VCaP (cell line): Measurements from ENCODE around the gene TMEM205.

Experiments
- H3K27ac ChIP-seq: fragments of 450-650 bp; 2 replicates; pipeline ENCODE4 v1.5.1; 2017
- CTCF ChIP-seq: fragments of 450-650 bp; conservative IDR thresholded peaks from 2 replicates; pipeline ENCODE4 v1.5.1; 2017; ENCODE audit warnings: mild to moderate bottlenecking, moderate library complexity

The TMEM205 gene

DNA sequence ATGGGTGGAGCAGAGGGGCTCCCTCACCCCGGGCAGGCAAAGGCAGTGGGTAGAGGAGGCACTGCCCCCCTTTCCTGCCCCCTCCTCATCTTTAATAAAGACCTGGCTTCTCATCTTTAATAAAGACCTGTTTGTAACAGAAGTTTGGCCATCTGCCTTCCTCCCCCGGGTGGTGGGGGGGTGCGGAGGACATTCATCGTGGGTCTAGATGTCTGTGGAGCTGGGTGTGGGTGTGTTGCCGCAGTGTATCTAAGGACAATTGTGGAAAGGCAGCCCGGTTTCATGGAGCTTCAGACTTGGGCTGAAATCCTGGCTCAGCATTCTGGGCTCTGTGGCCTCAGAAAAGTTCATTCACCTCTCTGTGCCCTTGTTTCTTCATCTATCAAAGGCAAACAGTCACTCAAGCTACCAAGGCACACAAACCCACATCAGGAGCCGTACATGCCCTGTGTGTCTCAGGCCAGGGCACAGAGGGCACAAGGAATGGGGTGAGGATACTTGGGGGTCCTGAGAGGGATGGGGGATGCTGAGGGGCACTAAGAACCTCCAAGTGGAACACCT, 19.6 kb upstream of the TMEM205 start:
- TF ChIP-seq CTCF: no peak
- H3K27ac ChIP-seq: no peak overlapping the region

- no peak overlapping the region for H3K27ac ChIP-seq
- no peak for TF ChIP-seq CTCF
Observed at GRCh38 chr19:11364935-11365334, 18.9 kb upstream of the TMEM205 start.

DNA sequence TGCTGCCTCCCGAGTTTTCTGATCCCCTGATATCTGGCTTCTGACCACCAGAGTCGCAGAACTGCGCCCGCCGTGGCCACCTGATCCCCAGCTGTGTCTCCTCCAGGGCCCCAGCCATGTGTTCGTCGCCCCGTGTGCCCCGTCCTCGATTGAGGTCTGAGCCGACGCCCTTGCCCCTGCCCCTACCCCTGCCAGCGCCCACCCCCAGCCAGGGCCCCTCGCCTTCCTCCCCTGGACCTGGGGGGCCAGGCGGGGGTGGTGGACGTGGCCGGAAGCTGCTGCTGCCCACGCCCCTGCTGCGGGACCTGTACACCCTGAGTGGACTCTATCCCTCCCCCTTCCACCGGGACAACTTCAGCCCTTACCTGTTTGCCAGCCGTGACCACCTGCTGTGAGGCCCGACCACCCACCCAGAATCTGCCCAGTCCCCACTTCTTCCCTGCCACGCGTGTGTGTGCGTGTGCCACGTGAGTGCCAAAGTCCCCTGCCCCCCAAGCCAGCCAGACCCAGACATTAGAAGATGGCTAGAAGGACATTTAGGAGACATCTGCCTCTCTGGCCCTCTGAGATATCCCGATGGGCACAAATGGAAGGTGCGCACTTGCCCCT, 18.3 kb upstream of the TMEM205 start:
- H3K27ac ChIP-seq: no peak overlapping the region
- no peak for TF ChIP-seq CTCF

DNA sequence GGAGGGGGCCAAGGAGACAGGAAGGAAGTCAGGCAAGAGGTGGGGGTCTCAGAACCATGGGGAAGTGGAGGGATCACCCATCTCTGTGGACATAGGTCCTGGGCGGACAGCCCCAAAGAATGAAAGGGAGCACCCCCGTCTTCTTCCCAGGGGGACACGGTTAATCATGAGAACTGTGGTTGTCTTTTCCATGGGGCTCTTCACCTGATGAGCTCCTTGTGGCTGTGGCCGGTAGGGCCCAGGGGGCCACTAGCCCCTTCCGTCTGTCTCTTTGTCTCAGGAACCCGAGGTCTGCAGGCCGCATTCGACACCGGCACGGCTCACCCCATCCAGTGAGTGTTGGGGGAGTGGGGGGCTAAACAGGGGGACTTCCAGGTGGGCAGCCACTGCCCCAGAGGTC, 17.8 kb upstream of the TMEM205 start:
- TF ChIP-seq CTCF: no peak
- H3K27ac ChIP-seq: no peak overlapping the region

- TF ChIP-seq CTCF: no peak
- H3K27ac ChIP-seq: no peak overlapping the region
Observed at GRCh38 chr19:11361771-11362731, 16.0 kb upstream of the TMEM205 start.

- H3K27ac ChIP-seq: no peak overlapping the region
- TF ChIP-seq CTCF: no peak
Observed at GRCh38 chr19:11361037-11361770, 15.1 kb upstream of the TMEM205 start.

DNA sequence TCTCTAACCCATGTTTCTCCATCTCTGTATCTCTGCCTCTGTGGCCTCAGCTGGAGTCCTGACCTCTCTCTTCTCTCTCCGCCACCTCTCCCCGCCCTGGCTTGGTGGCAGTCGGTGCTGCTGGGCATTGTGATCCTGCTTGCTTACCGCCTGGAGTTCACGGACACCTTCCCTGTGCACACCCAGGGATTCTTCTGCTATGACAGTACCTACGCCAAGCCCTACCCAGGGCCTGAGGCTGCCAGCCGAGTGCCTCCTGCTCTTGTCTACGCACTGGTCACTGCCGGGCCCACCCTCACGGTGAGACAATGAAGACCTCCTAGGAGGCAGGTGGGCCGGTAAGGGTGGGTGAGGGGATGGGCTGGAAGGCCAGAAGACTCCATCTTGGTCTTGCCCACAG, 13.4 kb upstream of the TMEM205 start:
- TF ChIP-seq CTCF: no peak
- no peak overlapping the region for H3K27ac ChIP-seq
